HG02588 (cell line): ENCODE data around the gene ZBTB6.
"Not testable (repeated sequence)": the region's sequence is repeated elsewhere in the genome, so short reads cannot be mapped to it uniquely, and the experiment has no call there.

Source experiments
- ATAC-seq: cut with Tn5 transposase; IDR thresholded peaks from one replicate; pipeline ENCODE4 v1.9.1; 2021; ENCODE audit warnings: mild to moderate bottlenecking, moderate library complexity; ENCODE audit not compliant: unreplicated experiment

Gene ZBTB6

GRCh38 chr9:122929796-122930354 lies 16.8 kb upstream of the ZBTB6 start:
- no peak for ATAC-seq

- ATAC-seq = no peak
These were observed 10.8 kb upstream of the ZBTB6 start for GRCh38 chr9:122923947-122924346.

- ATAC-seq = no peak
These were observed 9.6 kb upstream of the ZBTB6 start for GRCh38 chr9:122922713-122923112.

GRCh38 chr9:122918310-122918709 lies 5.2 kb upstream of the ZBTB6 start:
- ATAC-seq = no peak

GRCh38 chr9:122912671-122912963 lies 506 bp downstream of the ZBTB6 start:
- no peak for ATAC-seq

GRCh38 chr9:122906122-122906521 lies 7.0 kb downstream of the ZBTB6 start:
- not testable (repeated sequence) for ATAC-seq

GRCh38 chr9:122904823-122905710 lies 8.1 kb downstream of the ZBTB6 start, which contains the start of gene RC3H2:
Gene RC3H2 (minus strand): TSS chr9:122905359. CDS start chr9:122897509, 7,850 bp downstream.
- ATAC-seq = peak; percentile 89

GRCh38 chr9:122904466-122904822 lies 8.7 kb downstream of the ZBTB6 start:
- ATAC-seq = peak; percentile 29

- ATAC-seq = no peak
These were observed 12.3 kb downstream of the ZBTB6 start for GRCh38 chr9:122900791-122901190.

GRCh38 chr9:122897969-122898368 lies 15.2 kb downstream of the ZBTB6 start:
- no peak for ATAC-seq

GRCh38 chr9:122888480-122888879 lies 24.6 kb downstream of the ZBTB6 start:
- ATAC-seq = no peak

GRCh38 chr9:122883125-122883524 lies 30.0 kb downstream of the ZBTB6 start:
- no peak for ATAC-seq

GRCh38 chr9:122879443-122879842 lies 33.7 kb downstream of the ZBTB6 start:
- no peak for ATAC-seq

- ATAC-seq = no peak
These were observed 37.6 kb downstream of the ZBTB6 start for GRCh38 chr9:122875523-122875922.

- not testable (repeated sequence) for ATAC-seq
These were observed 45.8 kb downstream of the ZBTB6 start for GRCh38 chr9:122867276-122867675.

- no peak for ATAC-seq
These were observed 47.0 kb downstream of the ZBTB6 start for GRCh38 chr9:122866079-122866478.

- no peak for ATAC-seq
These were observed 47.8 kb downstream of the ZBTB6 start for GRCh38 chr9:122865300-122865699.

- ATAC-seq = no peak
These were observed 49.7 kb downstream of the ZBTB6 start for GRCh38 chr9:122863407-122863806.

GRCh38 chr9:122860319-122861142 lies 52.6 kb downstream of the ZBTB6 start:
- ATAC-seq = no peak
